Activated CD4-positive, CD25-positive, alpha-beta regulatory T cell treated with anti-CD3 and anti-CD28 coated beads, Interleukin-2, amount 50 U/mL, for 72 hours (primary cell): ENCODE results near the gene TMPRSS9.
"Not testable (repeated sequence)": the region's sequence is repeated elsewhere in the genome, so short reads cannot be mapped to it uniquely, and the experiment has no call there.

Source experiments
- DNase-seq: peaks from one replicate; pipeline ENCODE4 v3.0.0; 2021

TMPRSS9 gene

DNA sequence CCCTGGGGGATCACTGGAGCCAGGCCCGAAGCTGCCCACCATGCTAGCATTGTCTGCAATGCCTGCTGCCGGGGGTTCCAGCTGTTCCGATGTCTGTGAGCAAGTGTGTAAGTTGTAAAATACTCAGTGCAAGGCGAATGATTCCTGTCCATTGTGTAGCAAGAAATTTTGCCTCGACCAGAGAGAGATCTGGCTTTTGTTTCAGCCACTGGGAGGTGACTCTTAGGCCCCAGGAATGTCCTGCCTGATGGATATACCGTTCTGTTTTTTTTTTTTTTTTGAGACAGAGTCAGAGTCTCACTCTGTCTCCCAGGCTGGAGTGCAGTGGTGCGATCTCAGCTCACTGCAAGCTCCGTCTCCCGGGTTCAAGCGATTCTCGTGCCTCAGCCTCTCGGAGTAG, 108.5 kb downstream of the TMPRSS9 start:
- DNase-seq, result no peak

- no peak for DNase-seq
These were observed 109.2 kb downstream of the TMPRSS9 start for GRCh38 chr19:2469102-2469914.

DNA sequence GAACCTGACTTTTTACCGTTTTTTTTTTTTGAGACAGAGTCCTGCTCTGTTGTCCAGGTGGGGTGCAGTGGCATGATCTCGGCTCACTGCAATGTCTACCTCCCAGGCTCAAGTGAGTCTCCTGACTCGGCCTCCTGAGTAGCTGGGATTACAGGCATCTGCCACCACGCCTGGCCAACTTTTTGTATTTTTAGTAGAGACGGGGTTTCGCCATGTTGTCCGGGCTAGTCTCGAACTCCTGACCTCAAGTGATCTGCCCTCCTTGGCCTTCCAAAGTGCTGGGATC, 109.8 kb downstream of the TMPRSS9 start:
- DNase-seq, result not testable (repeated sequence)

DNA sequence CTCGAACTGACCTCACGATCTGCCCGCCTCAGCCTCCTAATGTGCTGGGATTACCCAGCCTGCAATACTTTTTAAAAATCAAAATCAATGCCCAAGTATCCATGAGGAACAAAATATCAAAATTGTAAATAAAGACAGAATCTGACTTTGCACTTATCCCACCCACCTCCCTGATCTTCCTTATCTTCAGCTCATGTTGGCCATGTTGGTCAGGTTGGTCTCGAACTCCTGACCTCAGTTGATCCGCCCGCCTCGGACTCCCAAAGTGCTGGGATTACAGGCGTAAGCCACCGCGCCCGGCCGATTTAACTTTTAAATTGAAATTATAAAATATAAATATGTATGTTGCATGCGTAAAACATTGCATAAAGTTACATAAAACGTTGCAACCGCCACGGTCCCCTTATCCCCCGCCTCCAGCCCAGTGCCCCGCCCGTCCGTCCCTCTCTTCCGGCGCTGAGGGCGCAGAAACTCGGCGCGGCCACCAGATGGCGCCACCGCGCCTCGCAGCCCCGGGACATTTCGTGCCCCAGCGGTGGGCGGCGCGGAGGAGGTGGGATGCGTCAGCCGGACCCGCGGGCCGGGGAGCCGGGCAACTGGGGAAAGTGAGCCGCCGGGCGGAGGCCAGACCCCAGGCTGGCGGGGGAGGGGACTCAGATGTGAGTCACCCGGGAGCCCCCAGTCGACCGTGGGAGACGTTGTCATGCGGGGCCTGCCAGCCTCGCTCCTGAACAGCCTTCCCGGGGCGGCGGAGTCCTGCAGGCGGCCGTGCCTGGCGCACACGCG, 114.4 kb downstream of the TMPRSS9 start:
- peak; percentile 91 for DNase-seq

DNA sequence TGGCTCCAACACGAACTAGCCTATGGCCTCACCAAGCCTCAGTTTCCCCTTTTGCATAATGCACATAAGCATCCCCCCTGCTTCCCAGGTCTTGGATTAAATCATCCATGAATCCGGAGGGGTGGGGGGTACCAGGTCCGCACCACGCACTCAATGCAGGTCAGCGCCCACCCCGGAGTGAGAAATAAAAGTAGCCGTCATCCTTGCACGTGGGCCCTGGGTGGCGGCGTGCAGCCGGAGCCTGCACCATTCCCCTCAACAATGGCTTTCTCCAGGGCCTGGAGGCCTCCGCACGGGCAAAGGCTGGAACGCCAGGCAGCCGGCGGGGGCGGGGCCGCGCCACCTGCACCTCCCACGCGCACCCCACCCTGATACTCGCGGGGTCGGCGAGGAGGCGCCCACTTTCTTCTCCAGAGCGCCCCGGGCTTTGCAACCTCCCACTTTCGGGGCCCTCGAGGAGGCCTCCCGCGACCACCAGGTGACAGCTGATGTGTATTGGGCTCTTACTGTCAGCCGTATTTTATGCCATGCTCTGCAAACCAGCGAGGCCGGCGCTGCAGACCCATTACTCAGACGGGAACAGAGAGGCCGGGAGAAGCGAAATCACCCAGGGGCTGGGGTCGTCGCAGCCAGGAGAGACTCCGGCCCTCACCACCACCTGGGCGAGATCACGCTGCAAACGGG, 115.1 kb downstream of the TMPRSS9 start:
- DNase-seq, result peak; percentile 65
